Stimulated activated CD4-positive, alpha-beta T cell treated with anti-CD3 and anti-CD28 coated beads, Interleukin-12 subunit alpha, Interleukin-12 subunit beta, amount 100 ng/mL, for 24 hours (primary cell): ENCODE measurements around the gene SPATA32.

Experiments
- DNase-seq, 2 experiments: peaks; one replicate each; pipeline ENCODE4 v3.0.0-alpha.2; 2020; ENCODE audit warnings: low read depth in 2 of 2

Gene SPATA32

DNA sequence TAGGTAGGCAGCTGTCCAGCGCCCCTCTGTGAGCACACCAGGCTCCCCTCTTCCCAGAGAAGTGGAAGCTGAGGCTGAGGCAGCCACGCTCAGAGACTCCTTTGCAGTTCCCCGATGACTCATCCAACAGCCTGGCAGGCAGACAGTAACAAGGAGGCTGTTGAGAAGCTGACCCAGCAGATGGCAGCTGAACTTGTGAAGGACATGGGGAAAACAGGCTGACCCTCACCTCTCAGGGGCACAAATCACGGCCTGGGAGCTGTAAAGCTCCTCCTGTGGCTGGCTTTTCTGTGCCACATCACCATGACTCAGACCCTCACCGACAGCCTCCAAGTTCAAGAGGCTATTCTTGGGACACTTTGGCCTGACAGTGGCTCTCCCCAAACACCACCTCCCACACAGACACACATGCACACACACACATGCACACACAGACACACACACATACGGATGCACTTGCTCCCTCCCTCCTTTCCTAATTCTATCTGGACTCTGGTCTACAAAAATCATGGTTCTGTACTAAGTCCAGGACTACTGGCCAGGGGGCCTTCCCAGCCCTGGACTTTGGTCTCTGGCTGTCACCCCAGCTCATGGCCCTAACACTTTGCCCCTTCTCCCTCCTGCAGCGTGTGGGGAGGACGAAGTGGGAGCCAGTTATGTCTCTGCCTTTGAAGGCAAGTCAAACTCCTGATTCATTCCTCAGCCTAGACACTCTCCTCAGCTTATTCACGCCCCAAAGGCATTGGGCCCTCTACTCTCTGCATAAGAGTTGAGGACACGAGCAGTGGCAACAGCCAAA is 31.7 kb upstream of the SPATA32 start:
- no peak for DNase-seq

DNA sequence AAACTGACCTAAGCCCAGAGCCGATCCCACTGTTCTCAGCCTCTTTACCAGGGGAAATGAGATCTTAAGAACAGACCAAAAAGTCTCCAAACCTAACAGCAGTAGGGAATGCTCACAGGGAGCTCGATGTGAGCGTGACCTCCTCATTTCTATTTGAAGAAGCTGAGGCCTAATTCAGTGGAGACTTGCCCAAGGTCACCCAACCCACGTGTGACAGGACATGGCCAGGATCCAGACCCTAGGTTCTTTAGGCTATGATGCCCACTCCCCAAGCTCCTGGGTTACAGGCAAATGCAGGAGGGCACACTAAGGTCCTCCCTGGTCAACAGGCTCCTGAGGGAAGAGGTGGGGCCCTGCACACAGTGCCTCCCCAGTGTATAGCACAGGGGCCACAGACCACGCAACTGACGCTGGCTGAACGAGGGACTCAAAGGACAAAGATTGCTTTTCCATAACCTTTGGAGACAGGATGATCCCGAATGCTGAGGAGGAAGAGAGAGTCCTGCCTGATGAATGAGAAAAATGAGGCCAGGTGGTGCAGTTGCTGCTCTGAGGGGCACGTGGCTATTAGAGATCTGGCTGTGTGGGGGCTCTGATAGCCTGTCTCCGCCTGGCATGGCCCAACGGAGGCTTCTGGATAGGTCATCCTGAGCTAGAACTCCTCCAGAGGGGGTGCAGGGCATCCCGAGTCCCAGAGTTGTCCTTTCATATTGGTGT is 31.0 kb upstream of the SPATA32 start:
- DNase-seq, result no peak

DNA sequence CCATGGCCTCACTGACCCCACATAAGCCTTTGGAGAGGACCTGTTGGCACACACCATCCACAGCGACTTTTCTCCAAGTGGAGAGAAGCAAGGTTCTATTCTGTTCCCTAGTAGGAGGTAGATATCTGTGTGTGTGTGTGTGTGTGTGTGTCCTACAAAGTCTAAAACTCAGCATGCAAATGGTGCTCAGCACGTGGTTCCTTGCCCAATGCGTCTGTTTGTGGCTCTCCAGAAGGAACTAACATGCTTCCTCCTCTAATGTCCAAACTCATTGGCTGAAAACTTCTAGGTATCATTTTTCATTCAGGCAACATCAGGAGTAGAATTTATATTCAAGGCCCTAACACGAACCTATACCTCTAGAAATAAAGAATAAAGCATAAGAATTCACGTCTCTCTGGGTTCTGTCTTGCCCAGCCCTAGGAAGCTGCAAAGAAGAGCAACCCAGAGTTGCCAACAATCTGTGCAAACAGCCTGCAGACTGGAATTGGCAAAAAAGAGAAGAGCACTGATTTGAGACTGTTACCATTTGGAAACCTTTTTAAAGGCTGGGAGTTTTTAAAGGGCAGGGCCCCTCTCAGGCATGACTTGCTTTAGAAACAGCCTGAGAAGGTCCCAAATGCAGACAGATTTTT is 29.4 kb upstream of the SPATA32 start:
- no peak for DNase-seq

DNA sequence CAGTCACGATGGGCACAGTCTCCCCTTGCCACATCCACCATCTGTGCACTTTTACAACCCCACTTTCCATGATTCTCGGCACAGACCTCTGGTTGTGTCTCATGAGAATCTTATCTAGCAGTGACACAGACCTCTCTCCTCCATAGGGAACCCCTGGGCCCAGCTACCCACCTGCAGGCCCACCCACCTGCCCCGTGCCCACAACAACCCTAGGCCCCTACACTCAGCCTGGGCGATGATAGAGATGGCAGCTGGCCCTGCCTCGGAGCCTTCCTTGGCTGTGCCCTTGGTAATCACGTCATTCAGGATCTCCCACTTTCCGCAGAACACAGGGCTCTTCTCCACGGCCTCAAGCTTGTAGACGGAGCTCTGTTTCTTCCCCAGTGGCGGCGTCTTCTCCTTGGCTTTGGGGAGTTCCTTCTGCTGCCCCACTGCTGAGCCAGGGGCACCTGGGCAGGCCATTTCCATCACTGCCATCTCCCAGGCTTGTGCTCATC is 28.4 kb upstream of the SPATA32 start:
- DNase-seq, result no peak

DNA sequence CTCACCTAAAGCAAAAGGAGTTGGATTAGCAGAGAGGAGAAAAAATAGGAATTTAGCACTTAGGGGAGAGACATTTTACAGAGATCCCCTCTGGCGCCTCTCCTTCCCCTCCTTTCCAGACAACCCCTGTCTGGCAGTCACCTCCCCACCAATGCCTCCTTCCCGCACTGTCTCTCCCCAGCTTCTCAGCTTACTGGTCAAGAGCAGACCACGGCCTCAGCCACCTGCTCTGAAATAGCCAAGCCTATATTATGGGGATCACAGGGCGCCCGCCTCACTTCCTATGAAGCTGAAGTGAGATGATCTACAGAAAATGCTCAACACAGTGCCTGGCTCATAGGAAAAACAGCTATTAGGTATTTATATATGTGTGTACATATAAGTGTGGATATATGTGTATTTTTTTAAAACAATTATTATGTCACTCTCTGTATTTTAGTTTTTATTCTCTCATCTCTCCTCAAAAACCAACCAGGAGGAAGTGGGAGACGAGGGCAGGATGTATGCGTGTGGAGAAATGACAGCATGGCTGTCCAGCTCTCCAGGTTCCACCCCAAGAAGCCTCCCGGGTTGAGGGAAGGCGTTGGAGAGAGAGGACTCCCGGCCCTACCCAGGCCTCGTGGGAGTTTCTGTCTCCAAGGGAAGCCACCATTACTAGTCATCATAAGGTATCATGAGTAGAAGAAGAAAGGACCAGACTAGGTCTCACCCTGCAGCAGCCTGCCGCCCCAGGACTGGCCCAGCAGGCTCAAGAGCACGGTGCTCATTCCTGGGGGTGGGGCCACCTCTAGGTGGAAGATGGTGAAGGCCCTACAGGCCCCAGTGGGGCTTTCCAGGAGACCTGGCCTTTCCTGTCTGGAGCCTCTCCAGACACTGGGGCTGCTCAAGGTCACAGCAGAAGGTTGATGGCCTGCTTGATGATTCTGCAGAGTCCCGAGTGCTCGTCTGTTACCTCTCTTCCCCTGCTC is 27.7 kb upstream of the SPATA32 start:
- DNase-seq, result no peak

DNA sequence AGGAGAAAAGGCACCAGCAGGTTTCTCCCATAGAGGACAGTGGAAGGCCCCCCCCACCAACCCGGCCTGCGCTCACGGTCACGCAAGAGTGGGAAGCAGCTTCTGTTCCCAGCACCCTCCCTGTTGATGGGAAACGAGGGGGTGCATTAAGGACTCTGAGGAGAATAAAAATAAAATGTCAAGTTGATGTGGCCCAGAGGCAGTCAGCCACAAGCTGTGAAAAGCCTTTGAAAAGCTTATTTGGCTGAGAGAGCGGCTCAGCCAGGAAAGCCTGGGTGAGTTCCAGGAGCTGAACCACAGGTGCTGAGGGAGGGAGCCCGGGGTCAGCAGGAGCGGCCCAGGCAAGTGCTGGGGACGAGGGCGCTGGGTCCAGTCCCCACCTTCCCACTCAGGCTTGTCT is 26.9 kb upstream of the SPATA32 start:
- DNase-seq, result no peak

DNA sequence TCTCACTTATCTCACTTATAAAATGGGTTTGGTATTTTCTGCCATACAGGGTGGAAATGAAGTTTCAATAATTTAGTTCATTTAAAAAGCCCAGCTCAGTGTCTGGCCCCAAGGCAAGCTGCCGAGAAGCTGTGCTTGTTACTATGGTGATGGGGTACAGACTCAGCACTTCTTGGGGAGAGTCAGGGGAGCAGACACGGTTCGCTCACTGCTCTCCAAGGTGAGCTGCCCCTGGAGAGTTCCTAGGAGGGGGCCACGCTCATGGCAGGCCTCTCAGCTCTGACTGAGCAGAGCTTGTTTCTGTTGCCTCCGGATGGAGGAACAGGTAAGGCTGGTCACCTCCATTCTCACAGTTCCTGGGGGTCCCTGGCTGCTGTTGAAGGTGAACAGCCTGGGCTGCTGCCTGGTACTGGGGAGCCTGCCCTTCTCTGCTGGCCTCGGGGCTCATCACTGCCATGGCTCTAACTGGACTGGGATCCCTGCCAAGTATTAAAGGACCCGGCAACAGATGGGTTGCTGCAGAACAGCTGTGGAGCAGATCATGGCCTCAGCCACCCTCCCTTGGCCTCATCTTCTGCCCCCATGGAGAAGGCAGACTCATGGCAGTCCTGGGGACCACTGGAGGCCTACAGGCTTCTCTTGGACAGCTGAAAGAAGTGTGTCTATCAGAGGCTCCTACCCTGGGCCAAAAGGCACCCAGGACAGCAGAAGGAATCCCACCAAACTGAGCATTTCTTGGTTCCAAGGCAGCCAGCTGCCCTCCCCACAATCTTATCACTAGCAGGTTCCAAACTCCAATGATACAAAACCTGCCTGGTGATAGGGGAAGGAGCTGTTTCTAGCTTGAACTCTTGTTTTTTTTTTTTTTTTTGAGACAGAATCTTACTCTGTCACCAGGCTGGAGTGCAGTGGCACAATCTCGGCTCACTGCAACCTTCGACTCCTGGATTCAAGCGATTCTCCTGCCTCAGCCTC is 25.9 kb upstream of the SPATA32 start:
- no peak for DNase-seq

DNA sequence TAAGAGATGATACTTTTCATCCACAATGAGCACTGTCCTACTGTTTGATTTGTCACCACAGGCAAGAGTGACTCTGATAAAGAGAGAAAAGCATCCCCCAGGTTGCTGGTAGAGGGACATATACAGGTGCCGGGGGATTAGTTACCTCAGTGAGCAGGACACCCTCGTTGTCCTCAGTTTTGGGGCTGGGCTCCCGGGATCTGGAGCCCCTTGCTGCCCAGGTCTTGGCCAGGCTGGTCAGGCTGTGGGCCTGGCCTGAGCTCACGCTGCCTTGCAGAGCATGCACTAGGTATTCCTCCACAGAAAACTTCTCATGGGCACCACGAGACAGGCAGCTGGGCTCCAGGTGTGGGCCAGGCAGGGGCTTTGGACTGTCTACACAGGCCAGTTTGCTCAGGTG is 24.4 kb upstream of the SPATA32 start:
- no peak for DNase-seq

DNA sequence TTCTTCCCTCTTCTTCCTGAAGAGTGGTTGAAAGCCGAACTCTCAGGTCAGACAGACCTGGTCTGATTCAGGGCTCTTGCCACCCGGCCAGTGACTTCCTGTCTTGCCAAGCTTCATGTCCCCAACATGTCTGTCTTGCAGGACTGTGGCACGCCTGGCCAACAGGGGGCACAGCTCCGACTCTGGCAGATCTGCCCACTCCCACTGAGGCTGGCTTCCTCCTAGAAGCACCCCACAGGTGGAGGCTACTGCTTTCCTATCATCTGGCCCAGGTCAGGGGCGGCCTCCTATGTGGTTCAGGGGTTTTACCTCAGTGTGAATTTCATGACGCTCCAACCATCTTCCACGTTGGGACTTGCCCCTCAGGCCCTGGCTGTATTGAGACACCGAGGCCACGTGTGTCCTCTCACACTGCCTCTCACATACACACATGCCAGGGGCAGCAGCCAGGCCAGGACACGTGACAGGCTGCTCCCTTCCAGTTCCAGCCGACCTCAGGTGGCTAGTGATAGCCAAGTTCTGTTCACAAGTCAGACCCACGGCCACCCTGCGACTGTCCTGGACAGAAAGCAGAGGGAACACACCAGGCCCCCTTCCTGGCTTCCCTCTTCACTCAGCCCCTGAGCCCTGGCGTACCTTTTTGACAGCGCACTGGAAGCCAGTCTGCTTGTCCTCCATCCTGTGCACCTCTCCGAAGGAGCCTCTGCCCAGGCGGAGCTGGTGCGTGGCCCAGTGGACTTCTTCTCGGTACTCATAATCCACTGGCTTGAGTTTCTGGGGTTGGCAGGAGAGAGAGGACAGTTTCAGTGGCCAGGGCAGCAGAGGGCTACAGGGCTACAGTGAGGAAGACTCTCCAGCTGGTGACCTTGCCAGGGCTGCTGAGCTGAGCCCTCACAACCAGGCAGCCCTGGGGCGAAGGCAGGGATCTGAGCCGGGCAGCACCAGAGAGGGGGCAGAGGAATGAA is 22.6 kb upstream of the SPATA32 start:
- no peak for DNase-seq

DNA sequence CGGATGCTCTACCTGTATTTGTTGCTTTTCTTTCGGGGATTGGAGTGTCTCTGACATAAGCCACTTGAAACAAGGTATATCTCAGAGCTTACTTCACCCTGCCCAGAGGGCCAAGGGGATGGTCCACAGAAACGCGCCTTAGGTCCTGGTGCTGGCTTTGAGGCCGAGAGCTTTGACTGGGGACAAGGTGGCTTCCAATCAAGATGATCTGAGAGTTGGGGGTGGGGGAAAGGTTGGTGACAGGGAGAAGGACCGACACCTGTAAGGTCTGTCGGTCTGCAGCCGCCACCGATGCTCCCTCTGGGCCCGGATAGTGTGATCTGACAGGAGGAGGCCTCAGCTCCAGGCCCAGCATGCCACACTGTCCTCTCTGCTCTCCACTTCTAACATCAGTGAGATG is 21.8 kb upstream of the SPATA32 start:
- DNase-seq, result no peak

DNA sequence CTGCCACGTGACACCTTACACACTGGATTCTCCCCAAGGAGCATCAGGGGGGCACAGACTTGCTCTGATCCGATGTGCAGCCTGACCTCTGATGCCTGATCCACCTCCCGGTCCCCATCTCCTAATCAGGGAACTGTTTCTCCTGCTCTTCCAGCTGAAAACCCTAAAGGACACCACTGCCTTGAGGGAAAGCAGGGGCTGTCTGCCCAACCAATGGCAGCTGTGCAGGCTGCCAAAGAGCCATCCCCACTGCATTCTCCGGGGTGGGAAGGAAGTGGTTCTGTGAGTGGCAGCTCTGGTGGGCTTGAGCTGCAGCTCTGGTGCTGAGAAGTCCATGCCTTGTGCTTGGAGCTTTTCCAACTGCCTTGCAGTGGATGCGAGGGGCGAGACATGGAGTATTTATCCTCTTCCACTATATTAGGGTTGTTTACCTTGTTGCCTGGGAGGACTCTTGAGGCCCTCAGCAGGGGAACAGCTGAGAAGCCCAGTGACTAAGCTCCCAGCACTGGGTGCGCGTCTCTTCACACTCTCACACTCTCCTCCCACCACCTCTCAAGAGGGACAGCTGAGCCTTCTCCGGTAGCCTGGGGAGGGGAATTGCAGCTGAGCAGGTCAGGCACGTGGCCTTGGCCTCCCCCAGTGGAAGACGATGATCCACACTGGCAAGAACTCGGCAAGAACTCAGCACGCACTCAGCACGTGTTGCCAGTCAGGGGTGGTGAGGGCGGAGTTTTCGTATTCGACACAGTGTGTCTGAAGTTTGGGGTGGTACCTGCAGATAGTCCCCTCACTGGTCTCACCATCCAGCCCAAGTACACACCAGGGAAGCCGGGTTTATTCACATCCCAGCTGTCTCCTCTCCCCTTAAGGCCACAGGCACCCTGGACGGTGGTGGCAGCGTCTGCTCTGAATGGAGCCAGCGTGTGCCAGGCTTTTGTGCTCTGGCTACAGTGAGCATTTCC is 21.1 kb upstream of the SPATA32 start:
- DNase-seq, result no peak

DNA sequence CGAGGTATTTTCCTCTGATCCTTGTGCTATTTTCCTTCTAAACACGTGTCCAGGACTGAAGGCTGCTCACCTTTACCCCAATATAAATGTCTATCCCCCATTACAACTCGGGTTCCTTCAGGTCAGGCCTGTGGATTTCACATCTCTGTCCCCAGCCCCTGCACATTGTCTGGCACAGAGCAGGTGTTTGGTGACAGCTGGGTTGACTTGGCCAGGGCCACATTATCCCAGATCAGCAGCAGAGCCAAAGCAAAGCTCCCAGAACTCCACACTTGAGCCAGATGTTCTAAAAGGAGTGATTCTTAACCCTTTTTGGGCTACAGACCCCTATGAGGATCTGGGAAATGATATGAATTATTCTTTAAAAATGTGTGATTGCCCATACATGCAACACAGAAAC is 18.0 kb upstream of the SPATA32 start:
- no peak for DNase-seq

DNA sequence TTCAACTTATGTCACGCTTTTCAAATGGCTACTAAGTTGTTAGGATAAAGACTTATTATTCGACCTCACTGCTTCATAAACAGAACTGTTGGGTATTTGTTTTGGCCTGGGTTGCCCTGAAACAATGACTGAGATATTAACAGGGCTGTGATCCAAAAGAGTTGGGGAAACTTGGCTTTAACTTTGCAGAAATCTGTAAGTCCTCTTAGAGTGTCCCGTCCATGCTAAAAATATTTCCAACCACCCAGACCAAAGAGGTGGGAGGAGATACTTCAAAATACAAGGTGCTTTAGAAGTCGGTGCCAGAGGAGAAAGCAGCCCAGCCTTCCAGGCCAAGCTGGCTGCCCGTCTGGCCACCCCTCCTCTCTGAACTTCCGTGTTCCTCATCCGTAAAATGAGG is 16.1 kb upstream of the SPATA32 start:
- DNase-seq, result no peak

DNA sequence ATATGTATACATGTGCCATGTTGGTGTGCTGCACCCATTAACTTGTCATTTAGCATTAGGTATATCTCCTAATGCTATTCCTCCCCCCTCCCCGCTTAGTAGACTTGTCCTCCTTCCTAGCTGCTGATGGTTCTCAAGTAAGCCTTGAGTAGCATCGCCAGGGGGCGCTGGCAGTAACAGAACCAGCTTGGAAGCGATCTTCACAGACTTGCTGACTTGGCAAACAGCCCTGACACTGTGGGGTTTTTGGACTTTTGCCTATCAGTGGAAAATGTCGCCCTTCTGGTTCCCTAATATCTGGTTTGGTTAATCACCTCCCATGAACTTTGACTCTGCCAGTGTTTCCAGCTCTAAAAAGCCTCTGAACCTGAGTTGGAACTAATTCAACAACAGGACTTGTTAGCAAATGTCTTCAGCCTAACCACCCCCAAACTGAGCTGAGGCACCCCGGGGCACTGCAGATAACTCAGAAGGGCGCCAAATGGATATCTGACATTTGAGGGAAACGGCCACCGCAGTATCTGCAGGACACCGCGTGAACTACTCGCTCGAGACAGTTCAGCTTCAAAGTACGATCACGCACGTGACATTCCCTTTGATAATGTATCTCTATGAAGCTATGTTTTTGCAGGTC is 15.4 kb upstream of the SPATA32 start:
- peak; percentile 78 to 86 for DNase-seq

DNA sequence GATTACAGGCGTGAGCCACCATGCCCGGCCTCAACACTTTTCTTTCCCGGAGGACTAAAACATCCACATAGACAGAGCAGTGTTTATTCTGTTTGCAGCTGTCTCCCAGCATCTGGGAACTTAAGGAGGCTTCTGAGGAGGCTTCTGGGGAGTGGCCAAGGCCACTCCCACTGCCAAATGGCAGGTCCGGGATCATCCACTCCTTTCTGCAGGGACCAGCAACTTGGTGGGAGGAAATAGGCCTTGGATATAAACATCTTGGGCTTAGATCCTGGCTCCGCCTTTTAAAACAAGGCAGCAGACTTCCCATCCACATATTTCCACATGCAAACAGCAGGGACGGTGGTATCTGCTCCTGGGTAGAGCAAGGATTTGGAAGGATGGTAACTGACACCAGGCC is 14.1 kb upstream of the SPATA32 start:
- DNase-seq, result no peak

DNA sequence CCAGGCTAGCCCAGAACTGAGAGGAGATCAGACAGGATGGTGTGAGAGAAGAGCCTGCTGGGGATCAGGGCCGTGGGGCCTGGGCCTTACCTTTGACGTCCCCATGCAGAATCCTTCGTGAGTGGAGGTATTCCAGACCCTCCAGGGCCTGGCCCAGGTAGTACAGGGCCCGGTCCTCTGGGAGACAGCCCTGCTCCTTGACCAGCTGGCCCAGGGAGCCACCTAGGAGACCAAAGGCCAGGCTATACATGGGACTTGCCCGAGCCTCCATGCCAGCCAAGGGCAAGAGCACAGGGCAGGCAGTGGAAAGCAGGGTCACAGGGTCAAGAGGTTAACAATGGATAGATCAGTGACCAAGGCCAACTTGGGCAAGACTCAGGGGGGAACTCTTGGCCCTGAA is 12.1 kb upstream of the SPATA32 start:
- DNase-seq, result no peak

DNA sequence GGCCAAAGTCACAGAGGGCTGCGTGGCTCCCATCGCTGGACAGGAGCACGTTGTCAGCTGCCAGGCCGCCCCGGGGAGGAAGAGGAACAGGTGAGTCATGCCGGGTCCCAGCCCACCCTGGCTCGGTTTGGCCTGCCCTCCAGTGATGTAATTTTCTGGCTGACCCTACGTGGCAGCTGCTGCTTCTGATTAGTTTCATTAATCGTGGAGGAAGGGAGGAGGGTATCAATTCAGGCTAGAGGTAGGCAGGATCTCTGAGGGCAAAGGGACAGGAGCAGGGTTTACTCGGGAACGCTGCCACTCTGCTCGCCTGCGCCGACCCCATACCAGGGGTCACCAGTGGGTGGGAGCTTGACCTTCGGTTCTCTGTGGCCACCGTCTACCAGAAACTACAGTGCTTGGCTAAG is 11.7 kb upstream of the SPATA32 start:
- no peak for DNase-seq

DNA sequence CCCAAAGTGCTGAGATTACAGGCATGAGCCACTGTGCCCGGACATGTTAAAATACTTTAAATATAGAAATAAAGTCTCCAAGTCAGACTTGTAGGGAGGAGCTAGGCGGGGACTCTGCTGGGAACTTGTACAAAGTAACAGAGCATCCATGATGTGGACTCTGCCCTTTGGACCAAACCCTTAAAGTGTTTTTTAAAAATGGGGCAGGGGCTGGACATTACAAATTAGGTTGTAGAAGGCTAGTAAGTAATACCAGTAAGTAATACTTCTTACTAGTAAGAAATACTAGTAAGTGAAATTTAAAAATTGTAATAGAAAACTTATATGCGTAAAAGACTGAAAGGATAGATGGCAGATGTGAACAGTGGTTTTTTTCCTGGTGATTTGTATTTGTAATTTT is 9.7 kb upstream of the SPATA32 start:
- DNase-seq, result no peak
